Endothelial cell of umbilical vein (primary cell): Measurements from ENCODE around the gene DSG3. TPM values are rescaled to one million over a fixed set of nuclear protein-coding genes. Genes with fewer than 3 reads are reported as not detected.

Experiments
- BruUV-seq: library from RNA; stranded (reverse); fragments of 400-500 nt; replicated peaks from 2 replicates; lab custom pipeline; 2021; lab: Mats Ljungman, UMichigan
- CTCF ChIA-PET: fragments of 300-600, 350-600 bp; sonication (Branson Sonifier 250); formaldehyde crosslinking; loops from one replicate; lab custom pipeline; 2021; ENCODE audit warnings: antibody characterized with exemption, inconsistent platforms; lab: Charles Lee
- POLR2A ChIA-PET: fragments of 300-600, 350-600 bp; sonication (Branson Sonifier 250); formaldehyde crosslinking; loops from one replicate; lab custom pipeline; 2021; ENCODE audit warnings: antibody characterized with exemption, inconsistent platforms; lab: Charles Lee
- DNase-seq: peaks from one replicate; pipeline ENCODE4 v3.0.0-alpha.2; 2011; ENCODE audit warnings: low read depth, low spot score
- FAIRE-seq: peaks from 2 replicates; lab custom pipeline; 2011; peaks lifted over from hg19 to GRCh38; lab: Jason Lieb, UNC
- H2AFZ ChIP-seq: 2 replicates; pipeline ENCODE4 v1.6.0; 2012; ENCODE audit warnings: low read depth, low read length, control low read depth, inconsistent platforms
- H3K27ac ChIP-seq: 2 replicates; pipeline ENCODE4 v1.5.1; 2011; ENCODE audit warnings: low read depth, mild to moderate bottlenecking, control low read depth, low read length, moderate library complexity; ENCODE audit not compliant: insufficient read depth
- H3K27me3 ChIP-seq, 2 experiments: 2 replicates each; pipeline versions ENCODE4 v1.6.0 to v1.6.1; 2011; ENCODE audit warnings: low read length in 2 of 2, mixed read lengths in 1 of 2; ENCODE audit not compliant: control insufficient read depth in 2 of 2, insufficient read depth in 2 of 2
- H3K36me3 ChIP-seq, 2 experiments: 2 replicates in 1 of 2; 3 replicates in 1 of 2; pipeline ENCODE4 v1.5.1; 2011; ENCODE audit warnings: low read length in 2 of 2, mild to moderate bottlenecking in 1 of 2, moderate library complexity in 1 of 2; ENCODE audit not compliant: control insufficient read depth in 2 of 2, insufficient read depth in 2 of 2; ENCODE audit errors: extremely low read depth in 1 of 2
- H3K4me1 ChIP-seq: 3 replicates; pipeline ENCODE4 v1.5.1; 2011; ENCODE audit warnings: mild to moderate bottlenecking, low read length; ENCODE audit not compliant: control insufficient read depth, insufficient read depth; ENCODE audit errors: extremely low read depth
- H3K4me2 ChIP-seq: 2 replicates; pipeline ENCODE4 v1.6.1; 2011; ENCODE audit warnings: low read length, control low read depth, mixed read lengths; ENCODE audit not compliant: insufficient read depth
- H3K4me3 ChIP-seq, 3 experiments: fragments of 200-600 bp in 1 of 3; sonication (generic), shearing (Covaris generic) in 1 of 3; replicated peaks in 1 of 3; 2 replicates each; pipeline ENCODE4 v1.5.1; 2011 to 2016; ENCODE audit warnings: control low read depth in 3 of 3, low read length in 3 of 3, mild to moderate bottlenecking in 2 of 3, inconsistent platforms in 1 of 3, low read depth in 1 of 3, moderate library complexity in 1 of 3; ENCODE audit not compliant: insufficient read depth in 1 of 3
- H3K79me2 ChIP-seq: 2 replicates; pipeline ENCODE4 v1.6.0; 2012; ENCODE audit warnings: low read length, inconsistent platforms; ENCODE audit not compliant: control insufficient read depth, insufficient read depth
- H3K9ac ChIP-seq: replicated peaks from 2 replicates; pipeline ENCODE3; 2011; ENCODE audit warnings: low read length, control low read depth; ENCODE audit not compliant: insufficient read depth; ENCODE audit errors: extremely low read depth
- H3K9me1 ChIP-seq: replicated peaks from 3 replicates; pipeline ENCODE4 v1.6.0; 2011; ENCODE audit warnings: mild to moderate bottlenecking, low read length; ENCODE audit not compliant: control insufficient read depth, insufficient read depth; ENCODE audit errors: extremely low read depth
- H3K9me3 ChIP-seq: replicated peaks from 2 replicates; pipeline ENCODE4 v1.5.1; 2012; ENCODE audit warnings: low read length, inconsistent platforms; ENCODE audit not compliant: control insufficient read depth, insufficient read depth
- H4K20me1 ChIP-seq: replicated peaks from 2 replicates; pipeline ENCODE3; 2011; ENCODE audit warnings: mild to moderate bottlenecking, low read length; ENCODE audit not compliant: control insufficient read depth, insufficient read depth; ENCODE audit errors: extremely low read depth
- CTCF ChIP-seq, 2 donors: IDR thresholded peaks; 1 replicate in 1 of 2; 2 replicates in 1 of 2; pipeline ENCODE4 v1.5.1; 2011; ENCODE audit warnings: low read length in 2 of 2, mild to moderate bottlenecking in 2 of 2, moderate library complexity in 2 of 2, control low read depth in 1 of 2, inconsistent platforms in 1 of 2, low read depth in 1 of 2; ENCODE audit not compliant: insufficient read depth in 1 of 2; ENCODE audit errors: extremely low read depth in 1 of 2
- EZH2 ChIP-seq: IDR thresholded peaks from 2 replicates; pipeline ENCODE4 v1.6.1; 2012; ENCODE audit warnings: borderline replicate concordance, low read depth, mild to moderate bottlenecking, moderate library complexity, low read length, inconsistent platforms; ENCODE audit not compliant: severe bottlenecking
- FOS ChIP-seq: IDR thresholded peaks from 2 replicates; pipeline ENCODE4 v1.6.1; 2011; ENCODE audit warnings: mild to moderate bottlenecking, low read length, moderate library complexity, borderline replicate concordance; ENCODE audit not compliant: insufficient read depth
- GATA2 ChIP-seq: IDR thresholded peaks from 2 replicates; pipeline ENCODE4 v1.7.0; 2011; ENCODE audit warnings: low read depth, mild to moderate bottlenecking, moderate library complexity, mixed read lengths, low read length; ENCODE audit not compliant: insufficient read length, insufficient read depth
- JUN ChIP-seq: IDR thresholded peaks from 2 replicates; pipeline ENCODE4 v1.6.1; 2011; ENCODE audit warnings: borderline replicate concordance, low read depth; ENCODE audit not compliant: insufficient read length, insufficient read depth
- MAX ChIP-seq: IDR thresholded peaks from 2 replicates; pipeline ENCODE4 v1.6.1; 2011; ENCODE audit not compliant: insufficient read depth, insufficient read length
- MYC ChIP-seq: IDR thresholded peaks from one replicate; pipeline ENCODE4 v1.6.1; 2011; ENCODE audit warnings: mild to moderate bottlenecking, low read depth, low read length
- POLR2A ChIP-seq: IDR thresholded peaks from 2 replicates; pipeline ENCODE4 v1.6.1; 2012; ENCODE audit warnings: low read depth, mild to moderate bottlenecking, control low read depth, low read length
- POLR2AphosphoS5 ChIP-seq: IDR thresholded peaks from 2 replicates; pipeline ENCODE4 v1.6.1; 2012; ENCODE audit warnings: low read depth, mild to moderate bottlenecking, control low read depth, low read length, moderate library complexity; ENCODE audit not compliant: insufficient read depth
- dilution Hi-C: fragments of 300-500 bp; cut with MboI; formaldehyde crosslinking; loops from one replicate; pipeline ENCODE4 v1.15.0; 2019; ENCODE audit warnings: low sequenced_read_pairs; ENCODE audit not compliant: extremely low pct_ligation_motif_present
- intact Hi-C: fragments of 100-400 bp; cut with micrococcal nuclease; formaldehyde crosslinking; loops from one replicate; pipeline ENCODE4 v1.10.0; 2022
- polyA plus RNA-seq, 4 experiments: library from polyadenylated mRNA; depleted of rRNA in 3 of 4; stranded (reverse) in 3 of 4; unstranded in 1 of 4; fragments of >200 nt; gene quantifications; 2 replicates each; pipeline versions ENCODE4 v1.2.1 to v1.2.3, GENCODE V29; 2011 to 2012; ENCODE audit warnings: missing spikeins in 1 of 4
- total RNA-seq: library from RNA; stranded (reverse); gene quantifications from 2 replicates; pipeline ENCODE4 v1.2.3, GENCODE V29; 2021

DSG3 gene
- total and polyA plus RNA-seq, 2 donors (not counting 3 experiments of a cell fraction or from before 2014, with no cell fraction given), result 0.07 TPM; not detected in 1

- no peak for TF ChIP-seq FOS
- TF ChIP-seq GATA2, result no peak
- TF ChIP-seq POLR2A, result no peak
- no peak for TF ChIP-seq POLR2AphosphoS5
- no peak for TF ChIP-seq CTCF (IDR thresholded peaks at IDR 0.05; ENCODE audit: extremely low read depth in 1 of 2, insufficient read depth in 1 of 2, low read depth in 1 of 2, low read length in 2 of 2)
- TF ChIP-seq EZH2, result no peak
- TF ChIP-seq JUN, result no peak
- no peak for TF ChIP-seq MAX
- TF ChIP-seq MYC, result no peak
- Histone ChIP-seq H3K4me1 (no peaks in the 10 kb centered on the region), H3K9ac (no peak overlapping the region), H3K4me3 (no peak overlapping the region), H3K27ac (no peak overlapping the region), H3K36me3 (no peaks in the 10 kb centered on the region), H2AFZ (no peak overlapping the region), H3K79me2 (no peaks in the 10 kb centered on the region), H3K9me1 (no peaks in the 10 kb centered on the region), H4K20me1 (no peaks in the 10 kb centered on the region), H3K9me3 (no peaks in the 10 kb centered on the region), H3K27me3 (no peaks in the 10 kb centered on the region), H3K4me2 (no peak overlapping the region)
- POLR2A ChIA-PET, result no interaction called here
- DNase-seq (no peak), FAIRE-seq (no peak)
- dilution Hi-C loops (no loop called here), intact Hi-C loops (no loop called here)
- no TSS peak for BruUV-seq
- CTCF ChIA-PET, result no interaction called here
Measured at GRCh38 chr18:31413137-31413536, 34.4 kb upstream of the DSG3 start.
